Naive thymus-derived CD4-positive, alpha-beta T cell (primary cell): ENCODE data around the gene IL23R. TPM values are rescaled to one million over a fixed set of nuclear protein-coding genes. Genes with fewer than 3 reads are reported as not detected.

Source experiments
- ATAC-seq: fragments of 150-1000 bp; cut with Tn5 transposase; 2 replicates; pipeline ENCODE4 v1.10.0; 2021; ENCODE audit warnings: mild to moderate bottlenecking, moderate library complexity
- CTCF ChIA-PET: fragments of 350-600 bp; sonication (Branson Sonifier 250); formaldehyde crosslinking; loops from one replicate; lab custom pipeline; 2021; ENCODE audit warnings: antibody characterized with exemption; lab: Charles Lee
- POLR2A ChIA-PET: fragments of 350-600 bp; sonication (Branson Sonifier 250); formaldehyde crosslinking; loops from one replicate; lab custom pipeline; 2021; ENCODE audit warnings: antibody characterized with exemption, inconsistent platforms; lab: Charles Lee
- DNase-seq, 9 donors: peaks; one replicate each; pipeline versions ENCODE4 v3.0.0 to v3.0.0-alpha.2; 2020 to 2022; ENCODE audit warnings: mixed read lengths in 1 of 9
- H3K27ac ChIP-seq: one replicate; pipeline ENCODE4 v1.7.0; 2013; ENCODE audit warnings: mild to moderate bottlenecking, low read depth, low read length, moderate library complexity
- H3K27me3 ChIP-seq, 2 donors: one replicate each; pipeline ENCODE4 v1.7.0; 2013; ENCODE audit warnings: low read length in 2 of 2, mild to moderate bottlenecking in 2 of 2, moderate library complexity in 2 of 2; ENCODE audit not compliant: control insufficient read depth in 2 of 2, insufficient read depth in 2 of 2
- H3K36me3 ChIP-seq, 3 experiments: 1 replicate in 2 of 3; 2 replicates in 1 of 3; pipeline ENCODE4 v1.7.0; 2013; ENCODE audit warnings: low read length in 3 of 3, mild to moderate bottlenecking in 3 of 3, moderate library complexity in 1 of 3; ENCODE audit not compliant: insufficient read depth in 3 of 3, control insufficient read depth in 2 of 3
- H3K4me1 ChIP-seq, 2 donors: one replicate each; pipeline ENCODE4 v1.7.0; 2013; ENCODE audit warnings: low read length in 2 of 2, mild to moderate bottlenecking in 2 of 2, moderate library complexity in 1 of 2; ENCODE audit not compliant: control insufficient read depth in 2 of 2, insufficient read depth in 2 of 2
- H3K4me3 ChIP-seq: 2 replicates; pipeline ENCODE4 v1.7.0; 2013; ENCODE audit warnings: mild to moderate bottlenecking, low read length
- H3K9me3 ChIP-seq, 3 experiments: 1 replicate in 2 of 3; 2 replicates in 1 of 3; pipeline ENCODE4 v1.7.0; 2013; ENCODE audit warnings: low read length in 3 of 3; ENCODE audit not compliant: control insufficient read depth in 2 of 3
- H3K27ac Mint-ChIP-seq, 9 donors: one replicate each; pipeline ENCODE4 v1.8.0; 2020 to 2022; ENCODE audit warnings: mixed read lengths in 9 of 9, mild to moderate bottlenecking in 8 of 9, moderate library complexity in 5 of 9, inconsistent platforms in 2 of 9
- H3K27me3 Mint-ChIP-seq, 5 donors: one replicate each; pipeline ENCODE4 v1.8.0; 2021 to 2022; ENCODE audit warnings: mixed read lengths in 5 of 5, mild to moderate bottlenecking in 1 of 5
- H3K36me3 Mint-ChIP-seq, 5 donors: one replicate each; pipeline ENCODE4 v1.8.0; 2020 to 2022; ENCODE audit warnings: mixed read lengths in 5 of 5, mild to moderate bottlenecking in 3 of 5, inconsistent platforms in 1 of 5
- H3K4me1 Mint-ChIP-seq, 7 donors: one replicate each; pipeline ENCODE4 v1.8.0; 2020 to 2022; ENCODE audit warnings: mixed read lengths in 7 of 7, mild to moderate bottlenecking in 3 of 7, inconsistent platforms in 1 of 7
- H3K4me3 Mint-ChIP-seq, 10 donors: one replicate each; pipeline ENCODE4 v1.8.0; 2020 to 2022; ENCODE audit warnings: mild to moderate bottlenecking in 10 of 10, mixed read lengths in 10 of 10, moderate library complexity in 6 of 10, inconsistent platforms in 2 of 10
- H3K9me3 Mint-ChIP-seq, 11 donors: one replicate each; pipeline ENCODE4 v1.8.0; 2020 to 2022; ENCODE audit warnings: mixed read lengths in 11 of 11, mild to moderate bottlenecking in 4 of 11, inconsistent platforms in 1 of 11, moderate library complexity in 1 of 11
- intact Hi-C, 2 donors: fragments of 100-400 bp; cut with micrococcal nuclease; formaldehyde crosslinking; loops; one replicate each; pipeline ENCODE4 v1.15.1; 2023
- polyA plus RNA-seq, 2 donors: library from polyadenylated mRNA; unstranded; fragments of 300-500 nt; fragmentation: Illumina TruSeq; gene quantifications; one replicate each; pipeline ENCODE4 v1.2.3, GENCODE V29; 2021
- total RNA-seq, 6 experiments: library from RNA in 5 of 6; stranded (reverse) in 5 of 6; gene quantifications; 1 replicate in 5 of 6; 2 replicates in 1 of 6; pipeline ENCODE4 v1.2.3 and lab custom pipeline; 2021 to 2026

Gene IL23R
- total and polyA plus RNA-seq, 7 experiments from 2014 or later: 0.09 to 0.48 (median 0.17) TPM; not detected in 4

GRCh38 chr1:67307251-67308060, 141.2 kb downstream of the IL23R start, which contains the start of gene IL12RB2:
Gene IL12RB2 (plus strand): TSS chr1:67307873. CDS start chr1:67320369, 12,496 bp downstream.
- intact Hi-C loops: loop anchor here in 1 of 2 donors (2.0 to 10.0 kb wide), 4 partner anchors 123 to 973 kb away; partner anchors contain the start of genes SERBP1 and SLC35D1
- Mint-ChIP-seq H3K4me1 (peaks cover 0 to 78% (median 9%) of the 10 kb centered on the region in 7 donors), H3K36me3 (peaks cover 0 to 25% (median 0%) of the 10 kb centered on the region in 5 donors), H3K4me3 (peak within 1 kb of the TSS; percentile 76 to 99 (median 84)), H3K27me3 (peaks cover 0 to 22% (median 10%) of the 10 kb centered on the region in 5 donors), H3K9me3 (peaks cover 0 to 3% (median 0%) of the 10 kb centered on the region in 11 donors), H3K27ac (peak within 1 kb of the TSS in 2 of 9 donors; percentile 56 to 99)
- ChIA-PET POLR2A (no interaction called here), CTCF (interaction anchor here (0.7 kb wide), 1 partner anchor 312 kb away, joined by 3 read pairs; no protein-coding TSS in a partner anchor)
- peak within 1 kb of the TSS; percentile 19 for H3K4me3 ChIP-seq
- no peak within 1 kb of the TSS for H3K27ac ChIP-seq
- peak; percentile 78 for ATAC-seq
- DNase-seq: peak in 7 of 9 donors; percentile 11 to 68 (median 18)
- no peaks in the 10 kb centered on the region for H3K36me3 ChIP-seq
- H3K9me3 ChIP-seq: no peaks in the 10 kb centered on the region
- H3K27me3 ChIP-seq: no peaks in the 10 kb centered on the region
- H3K4me1 ChIP-seq: peaks cover 0 to 5% of the 10 kb centered on the region in 2 donors

- peak overlapping the region; percentile 10 for H3K4me3 ChIP-seq
- peak in 1 of 9 donors; percentile 44 for DNase-seq
- peaks cover 0 to 5% of the 10 kb centered on the region in 2 donors for H3K4me1 ChIP-seq
- H3K9me3 Mint-ChIP-seq: peaks cover 0 to 3% (median 0%) of the 10 kb centered on the region in 11 donors
- peaks cover 0 to 78% (median 9%) of the 10 kb centered on the region in 7 donors for H3K4me1 Mint-ChIP-seq
- H3K36me3 Mint-ChIP-seq: peaks cover 0 to 29% (median 0%) of the 10 kb centered on the region in 5 donors
- no peak for ATAC-seq
- H3K4me3 Mint-ChIP-seq: peak overlapping the region; percentile 74 to 99 (median 82)
- H3K36me3 ChIP-seq: no peaks in the 10 kb centered on the region
- H3K27me3 Mint-ChIP-seq: peaks cover 0 to 22% (median 10%) of the 10 kb centered on the region in 5 donors
- POLR2A ChIA-PET: no interaction called here
- intact Hi-C loops: loop anchor here in 1 of 2 donors (5.0 to 10.0 kb wide), 3 partner anchors 136 to 973 kb away; partner anchors contain the start of gene SLC35D1
- H3K27ac Mint-ChIP-seq: peak overlapping the region in 2 of 9 donors; percentile 56 to 99
- H3K27ac ChIP-seq: no peak overlapping the region
- no peaks in the 10 kb centered on the region for H3K9me3 ChIP-seq
- CTCF ChIA-PET: no interaction called here
- no peaks in the 10 kb centered on the region for H3K27me3 ChIP-seq
These were observed 141.9 kb downstream of the IL23R start for GRCh38 chr1:67308136-67308535.

Other genes with a start within 250 kb of the IL23R start
- 10 to 100 TPM in 1 of 5 experiments, 1 to 10 TPM in 4; 1.3 to 10.7 (median 9.7) TPM for gene DNAI4, start 241.6 kb upstream of the IL23R start, total RNA-seq
- 1 to 10 TPM; 2.2 to 2.3 TPM for gene DNAI4, start 241.6 kb upstream of the IL23R start, polyA plus RNA-seq
- gene MIER1, start 241.5 kb upstream of the IL23R start, total RNA-seq: 10 to 100 TPM; 51.5 to 73.6 (median 70.9) TPM
- gene MIER1, start 241.5 kb upstream of the IL23R start, polyA plus RNA-seq: 10 to 100 TPM; 35.8 to 48.2 TPM
- gene SLC35D1, start 112.3 kb upstream of the IL23R start, total RNA-seq: 10 to 100 TPM in 4 of 5 experiments, 1 to 10 TPM in 1; 9.8 to 25.7 (median 15.4) TPM
- 1 to 10 TPM; 4.8 to 7.6 TPM for gene SLC35D1, start 112.3 kb upstream of the IL23R start, polyA plus RNA-seq
- not detected for gene C1orf141, start 31.5 kb upstream of the IL23R start, total RNA-seq
- not detected for gene C1orf141, start 31.5 kb upstream of the IL23R start, polyA plus RNA-seq
- gene IL12RB2, start 141.4 kb downstream of the IL23R start, total RNA-seq: 10 to 100 TPM in 1 of 5 experiments, 1 to 10 TPM in 2, under 1 TPM in 2; 0.38 to 78.1 (median 1.1) TPM
- gene IL12RB2, start 141.4 kb downstream of the IL23R start, polyA plus RNA-seq: under 1 TPM; 0.47 to 0.60 TPM